ENCODE data around the gene TFF3.

DNA sequence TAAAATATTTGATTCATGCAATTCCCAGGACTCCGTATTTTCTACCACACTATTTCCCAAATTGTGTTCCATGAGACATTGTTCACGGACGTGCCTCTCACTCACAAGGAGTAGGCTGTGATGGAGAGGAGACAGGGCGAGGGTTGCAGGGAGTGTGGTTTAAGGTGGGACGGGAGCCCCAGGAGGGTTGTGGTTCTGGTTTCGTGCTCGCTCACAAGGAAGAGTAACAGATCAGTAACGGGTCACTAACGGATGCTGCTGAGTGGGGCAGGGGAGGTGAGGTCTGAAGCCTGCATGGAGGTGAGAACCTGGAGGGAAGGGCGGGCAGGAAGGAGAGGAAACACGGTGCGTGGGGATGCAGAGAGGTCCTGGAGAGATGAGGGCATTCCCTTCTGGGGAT lies 28.8 kb downstream of the TFF3 start:
- TF ChIP-seq, protein P1, sequence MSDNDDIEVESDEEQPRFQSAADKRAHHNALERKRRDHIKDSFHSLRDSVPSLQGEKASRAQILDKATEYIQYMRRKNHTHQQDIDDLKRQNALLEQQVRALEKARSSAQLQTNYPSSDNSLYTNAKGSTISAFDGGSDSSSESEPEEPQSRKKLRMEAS (IDR thresholded peaks at IDR 0.05; ENCODE audit: low read depth, low read length): no peak
- TF ChIP-seq, protein P2, sequence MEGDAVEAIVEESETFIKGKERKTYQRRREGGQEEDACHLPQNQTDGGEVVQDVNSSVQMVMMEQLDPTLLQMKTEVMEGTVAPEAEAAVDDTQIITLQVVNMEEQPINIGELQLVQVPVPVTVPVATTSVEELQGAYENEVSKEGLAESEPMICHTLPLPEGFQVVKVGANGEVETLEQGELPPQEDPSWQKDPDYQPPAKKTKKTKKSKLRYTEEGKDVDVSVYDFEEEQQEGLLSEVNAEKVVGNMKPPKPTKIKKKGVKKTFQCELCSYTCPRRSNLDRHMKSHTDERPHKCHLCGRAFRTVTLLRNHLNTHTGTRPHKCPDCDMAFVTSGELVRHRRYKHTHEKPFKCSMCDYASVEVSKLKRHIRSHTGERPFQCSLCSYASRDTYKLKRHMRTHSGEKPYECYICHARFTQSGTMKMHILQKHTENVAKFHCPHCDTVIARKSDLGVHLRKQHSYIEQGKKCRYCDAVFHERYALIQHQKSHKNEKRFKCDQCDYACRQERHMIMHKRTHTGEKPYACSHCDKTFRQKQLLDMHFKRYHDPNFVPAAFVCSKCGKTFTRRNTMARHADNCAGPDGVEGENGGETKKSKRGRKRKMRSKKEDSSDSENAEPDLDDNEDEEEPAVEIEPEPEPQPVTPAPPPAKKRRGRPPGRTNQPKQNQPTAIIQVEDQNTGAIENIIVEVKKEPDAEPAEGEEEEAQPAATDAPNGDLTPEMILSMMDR (IDR thresholded peaks at IDR 0.05; ENCODE audit: low read depth, low read length): no peak
- no peak for TF ChIP-seq POLR2A (IDR thresholded peaks at IDR 0.05; ENCODE audit: extremely low read depth, insufficient read length)
- no peak for TF ChIP-seq MYC (IDR thresholded peaks at IDR 0.05; ENCODE audit: low read depth, low read length)
